GM06990 (cell line): ENCODE results near the gene IGFL4.

Source experiments
- DNase-seq: peaks from one replicate; pipeline ENCODE4 v3.0.0-alpha.2; 2011; ENCODE audit not compliant: insufficient read length; ENCODE audit errors: extremely low read depth
- H3K27me3 ChIP-seq: replicated peaks from 2 replicates; pipeline ENCODE4 v1.6.0; 2011; ENCODE audit warnings: low read length; ENCODE audit not compliant: control insufficient read depth, insufficient read depth
- H3K36me3 ChIP-seq: 2 replicates; pipeline ENCODE4 v1.5.1; 2011; ENCODE audit warnings: low read length; ENCODE audit not compliant: control insufficient read depth, insufficient read depth
- H3K4me3 ChIP-seq: replicated peaks from 2 replicates; pipeline ENCODE4 v1.5.1; 2011; ENCODE audit warnings: low read depth, mild to moderate bottlenecking, control low read depth, low read length
- CTCF ChIP-seq: IDR thresholded peaks from 2 replicates; pipeline ENCODE4 v1.5.1; 2011; ENCODE audit warnings: low read length, control low read depth, mild to moderate bottlenecking, inconsistent platforms; ENCODE audit not compliant: insufficient read depth, poor library complexity, severe bottlenecking

Gene IGFL4

DNA sequence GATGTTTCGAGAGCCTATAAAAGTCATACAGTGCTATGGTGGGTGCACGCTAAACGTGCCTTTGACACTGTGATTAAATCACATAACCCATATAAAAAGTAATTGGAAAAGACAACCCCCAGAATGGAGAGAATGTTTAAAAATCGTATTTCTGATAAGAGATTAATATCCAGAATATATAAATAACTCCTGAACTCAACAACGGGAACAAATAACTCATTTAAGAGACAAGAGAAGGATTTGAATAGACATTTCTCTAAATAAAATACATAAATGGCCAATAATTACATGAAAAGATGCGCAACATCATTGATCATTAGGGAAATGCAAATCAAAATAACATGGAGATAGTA is 37.0 kb upstream of the IGFL4 start:
- DNase-seq: no peak
- no peaks in the 10 kb centered on the region for H3K36me3 ChIP-seq
- TF ChIP-seq CTCF: no peak
- no peak overlapping the region for H3K4me3 ChIP-seq
- peaks cover 2% of the 10 kb centered on the region for H3K27me3 ChIP-seq

- no peaks in the 10 kb centered on the region for H3K36me3 ChIP-seq
- H3K27me3 ChIP-seq: peaks cover 2% of the 10 kb centered on the region
- peak; percentile 62 for TF ChIP-seq CTCF
- H3K4me3 ChIP-seq: no peak overlapping the region
- DNase-seq: peak; percentile 39
Measured at GRCh38 chr19:46076951-46077814, 36.4 kb upstream of the IGFL4 start.

DNA sequence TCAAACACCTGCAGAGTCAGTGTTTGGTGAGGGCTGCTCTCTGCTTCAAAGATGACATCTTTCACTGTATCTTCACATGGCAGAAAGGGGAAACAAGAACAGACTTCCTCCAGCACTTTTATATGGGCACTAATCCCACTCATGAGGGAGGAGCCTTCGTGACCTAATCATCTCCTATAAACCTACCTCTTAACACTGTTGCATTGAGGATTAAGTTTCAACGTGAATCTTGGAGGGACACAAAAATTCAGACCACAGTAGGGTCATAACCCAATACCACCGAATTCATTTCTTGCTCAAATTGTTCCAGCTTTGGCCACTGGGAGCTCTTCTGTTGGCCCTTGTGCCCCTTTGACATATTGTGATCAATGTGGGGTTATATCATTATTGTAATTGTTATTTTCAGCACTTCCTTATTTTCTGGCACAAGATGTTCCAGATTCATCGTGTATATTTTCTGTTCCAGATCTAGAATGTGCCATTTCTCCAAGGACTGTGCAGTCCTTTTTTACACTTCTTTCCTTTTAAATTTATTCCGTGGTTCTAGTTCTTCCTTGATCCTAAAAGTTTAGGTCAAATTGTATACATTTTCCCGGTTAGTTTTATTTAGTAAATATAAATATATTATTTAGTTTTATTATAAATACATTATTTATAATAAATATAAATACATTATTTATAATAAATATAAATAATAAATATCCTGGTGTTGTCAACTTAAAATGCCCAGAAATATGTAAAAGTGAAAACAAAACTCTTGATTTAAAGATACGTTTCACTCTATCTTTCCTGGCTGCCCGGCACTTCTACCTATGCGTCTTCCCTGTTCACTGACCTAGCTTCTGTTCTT is 35.5 kb upstream of the IGFL4 start:
- Histone ChIP-seq H3K4me3 (no peak overlapping the region), H3K27me3 (no peaks in the 10 kb centered on the region; the same call in none of the 2 replicates), H3K36me3 (no peaks in the 10 kb centered on the region)
- TF ChIP-seq CTCF: no peak
- DNase-seq: no peak

DNA sequence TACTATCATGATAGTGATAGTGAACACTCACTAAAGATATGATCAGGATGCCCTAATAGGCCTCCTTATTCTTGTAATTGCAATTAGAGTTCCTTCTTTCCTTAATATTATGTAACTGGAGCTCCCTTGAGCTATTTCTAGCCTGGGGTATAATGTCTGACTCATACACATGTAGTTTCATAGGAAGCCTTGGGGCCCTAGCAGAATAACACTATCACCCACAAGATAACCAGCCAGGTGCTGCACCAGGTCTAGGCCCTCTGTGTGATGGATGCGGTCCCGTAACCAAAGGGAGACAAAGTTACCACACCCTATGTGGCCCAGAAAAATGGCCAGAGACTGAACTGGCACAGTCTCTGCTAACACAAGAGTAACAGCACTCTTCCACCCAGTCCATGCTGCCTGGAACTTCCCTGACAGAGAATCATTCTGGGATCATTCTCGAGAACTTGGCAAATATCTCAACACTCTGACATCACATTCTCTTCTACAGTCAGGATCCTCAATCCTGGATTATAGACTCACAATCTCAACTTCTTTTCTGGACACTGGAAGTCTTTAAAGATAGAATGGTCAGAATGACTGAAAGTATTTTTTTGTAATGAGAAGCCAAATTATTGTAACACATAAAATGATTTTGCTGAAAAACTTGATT is 32.6 kb upstream of the IGFL4 start:
- TF ChIP-seq CTCF: no peak
- no peak overlapping the region for H3K4me3 ChIP-seq
- peaks cover 2% of the 10 kb centered on the region for H3K27me3 ChIP-seq
- no peaks in the 10 kb centered on the region for H3K36me3 ChIP-seq
- DNase-seq: no peak

DNA sequence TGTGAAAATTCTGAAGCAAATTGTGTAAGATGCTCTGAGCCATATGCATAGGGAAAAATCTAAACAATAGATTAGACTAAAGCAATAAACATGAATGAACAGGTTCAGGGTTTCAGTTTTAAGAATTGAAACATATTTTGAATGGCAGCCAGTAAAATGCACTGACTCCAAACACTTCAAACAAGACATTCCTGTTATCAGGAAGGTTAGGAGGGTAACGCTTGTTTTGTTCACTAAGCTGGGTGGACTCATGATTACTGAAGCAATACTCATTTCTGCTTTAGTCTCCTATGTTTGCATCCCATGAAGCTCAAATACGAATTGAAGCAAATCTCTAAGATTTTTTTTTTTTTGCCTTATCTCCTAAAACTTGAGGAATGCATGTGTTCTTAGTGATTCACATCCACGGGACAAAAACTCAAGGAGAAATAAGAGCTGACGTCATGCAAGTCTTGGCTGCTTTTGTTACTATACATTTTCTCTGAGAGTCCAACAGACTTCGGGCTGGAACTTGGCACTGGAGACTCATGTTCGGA is 29.1 kb upstream of the IGFL4 start:
- Histone ChIP-seq H3K27me3 (peaks cover 2% of the 10 kb centered on the region), H3K4me3 (no peak overlapping the region), H3K36me3 (no peaks in the 10 kb centered on the region)
- no peak for TF ChIP-seq CTCF
- no peak for DNase-seq
